K562 (cell line): ENCODE measurements around the gene HOXB1. TPM values are rescaled to one million over a fixed set of nuclear protein-coding genes. Genes with fewer than 3 reads are reported as not detected.

Experiments
- CEBPZ ChIP-seq: fragments of 150-350 bp; IDR thresholded peaks from 2 replicates; pipeline ENCODE4 v1.6.1; 2014; ENCODE audit warnings: low read depth, mild to moderate bottlenecking, low read length, borderline replicate concordance
- CGGBP1 ChIP-seq: fragments of 250-450 bp; sonication (Bioruptor Pico); IDR thresholded peaks from 2 replicates; pipeline ENCODE4 v1.9.0; 2021; ENCODE audit warnings: mild to moderate bottlenecking
- FIP1L1 ChIP-seq: fragments of 200-400 bp; formaldehyde crosslinking; IDR thresholded peaks from 2 replicates; pipeline ENCODE4 v1.6.1; 2018; ENCODE audit warnings: mild to moderate bottlenecking, low read depth, low read length; ENCODE audit not compliant: poor library complexity, severe bottlenecking
- MBD2 ChIP-seq: sonication (generic); IDR thresholded peaks from 2 replicates; pipeline ENCODE4 v1.6.1; 2016; ENCODE audit warnings: low read depth, borderline replicate concordance
- NRF1 ChIP-seq, 2 experiments: fragments of 450-650 bp; IDR thresholded peaks in 1 of 2; conservative IDR thresholded peaks in 1 of 2; 2 replicates each; pipeline ENCODE4 v1.6.1; 2014; ENCODE audit warnings: mild to moderate bottlenecking in 2 of 2
- REST ChIP-seq, 2 experiments: fragments of 450-650 bp; formaldehyde crosslinking in 1 of 2; IDR thresholded peaks; 2 replicates each; pipeline versions ENCODE4 v1.4.0 to v1.6.1; 2014 to 2020; ENCODE audit warnings: mild to moderate bottlenecking in 2 of 2, borderline replicate concordance in 1 of 2, low read depth in 1 of 2
- TAF7 ChIP-seq: fragments of 450-650 bp; IDR thresholded peaks from 2 replicates; pipeline ENCODE4 v1.6.1; 2016; ENCODE audit warnings: missing genetic modification characterization, missing compliant biosample characterization
- TCF7 ChIP-seq: sonication (generic); IDR thresholded peaks from 2 replicates; pipeline ENCODE4 v1.6.1; 2016; ENCODE audit warnings: antibody characterized with exemption, borderline replicate concordance
- ZNF175 ChIP-seq: fragments of 200-800 bp; sonication (Bioruptor generic); IDR thresholded peaks from 2 replicates; pipeline ENCODE4 v1.6.1; 2016; ENCODE audit warnings: low read depth, mild to moderate bottlenecking, missing genetic modification characterization, missing compliant biosample characterization
- ZNF766 ChIP-seq: fragments of 200-800 bp; sonication (Bioruptor generic); conservative IDR thresholded peaks from 2 replicates; pipeline ENCODE4 v1.6.1; 2016; ENCODE audit warnings: missing genetic modification characterization, missing compliant biosample characterization
- polyA plus RNA-seq, 8 experiments: library from polyadenylated mRNA; depleted of rRNA in 4 of 8; stranded (reverse) in 5 of 8; unstranded in 3 of 8; fragments of >200 nt; fragmentation: Nextera tagmentation in 2 of 8; fragmentation: Illumina TruSeq in 1 of 8; extraction: Ambion mirVana in 2 of 8; extraction: Trizol in 1 of 8; gene quantifications; 2 replicates each; pipeline versions ENCODE4 v1.2.1 to v1.2.3, GENCODE V29; 2011 to 2014; ENCODE audit warnings: inconsistent platforms in 1 of 8, missing spikeins in 1 of 8
- total RNA-seq, 7 experiments: library from RNA; depleted of rRNA in 6 of 7; stranded (reverse); fragments of >200 nt in 6 of 7; fragmentation: Illumina TruSeq in 2 of 7; extraction: Trizol in 2 of 7; gene quantifications; 2 replicates each; pipeline versions ENCODE4 v1.2.1 to v1.2.3, GENCODE V29; 2011 to 2021; ENCODE audit warnings: low replicate concordance in 1 of 7

HOXB1 gene
- total and polyA plus RNA-seq, 9 of the 15 experiments (the other 6 are each of a cell fraction or from before 2014, with no cell fraction given): 0.04 TPM; not detected in 8

GRCh38 chr17:48576479-48577309 is 45.9 kb upstream of the HOXB1 start (continued):
- TF ChIP-seq REST (IDR thresholded peaks at IDR 0.05; ENCODE audit: borderline replicate concordance) (peak; percentile 5; the same call in 1 of the 2 replicates), REST (CRISPR knock-in tag; IDR thresholded peaks at IDR 0.05; ENCODE audit: low read depth) (no peak), CEBPZ (no peak), CGGBP1 (CRISPR knock-in tag) (no peak), NRF1 (conservative IDR thresholded peaks at IDR 0.05 in 1 of 2, IDR thresholded peaks at IDR 0.05 in 1 of 2) (peak in 1 of 2 experiments; percentile 41; a peak in 1 of 4 replicates), MBD2 (0 out of 2 replicates have a peak, but pooled peaks have one; percentile 9), ZNF766 (CRISPR knock-in tag) (peak; percentile 9; the same call in 1 of the 2 replicates), TAF7 (tag) (peak; percentile 16; the same call in 1 of the 2 replicates), FIP1L1 (no peak), TCF7 (no peak), ZNF175 (CRISPR knock-in tag) (peak; percentile 38; the same call in 1 of the 2 replicates)
